ENCODE measurements around the gene MSI2. TPM values are rescaled to one million over a fixed set of nuclear protein-coding genes. Genes with fewer than 3 reads are reported as not detected.

The MSI2 gene
- total RNA-seq, 2 experiments from 2014 or later, result 107 to 111 TPM

DNA sequence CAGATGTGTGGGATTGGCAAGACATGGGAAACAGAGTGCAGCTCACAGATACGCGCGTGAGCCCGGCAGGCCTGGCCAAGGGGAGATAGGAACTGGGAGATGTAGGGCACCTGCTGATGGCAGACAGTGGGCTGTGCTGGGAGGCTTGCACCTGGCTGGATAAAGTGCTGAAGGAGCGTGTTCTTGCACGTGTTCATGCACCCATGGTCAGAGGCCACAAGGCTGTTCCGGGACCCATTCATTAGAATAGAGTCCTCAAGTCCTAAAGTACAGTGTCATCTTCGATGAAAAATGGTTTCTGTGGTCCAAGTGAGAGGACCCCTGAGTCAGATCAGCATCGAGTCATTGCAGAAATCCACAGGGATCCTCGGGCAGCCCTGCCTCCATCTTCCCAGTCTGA is 252.3 kb downstream of the MSI2 start:
- CTCF ChIA-PET, result no interaction called here
- Mint-ChIP-seq H3K4me3 (no peak overlapping the region), H3K36me3 (ENCODE audit: low read depth) (no peaks in the 10 kb centered on the region), H3K9me3 (no peaks in the 10 kb centered on the region), H3K27me3 (no peaks in the 10 kb centered on the region), H3K4me1 (peaks cover 3% of the 10 kb centered on the region), H3K27ac (no peak overlapping the region)
- POLR2A ChIA-PET, result no interaction called here
- no peak for DNase-seq

GRCh38 chr17:57511475-57512123 is 255.3 kb downstream of the MSI2 start:
- CTCF ChIA-PET, result interaction anchor here (1.4 kb wide), 1 partner anchor 160 kb away, joined by 5 read pairs; no protein-coding TSS in a partner anchor

DNA sequence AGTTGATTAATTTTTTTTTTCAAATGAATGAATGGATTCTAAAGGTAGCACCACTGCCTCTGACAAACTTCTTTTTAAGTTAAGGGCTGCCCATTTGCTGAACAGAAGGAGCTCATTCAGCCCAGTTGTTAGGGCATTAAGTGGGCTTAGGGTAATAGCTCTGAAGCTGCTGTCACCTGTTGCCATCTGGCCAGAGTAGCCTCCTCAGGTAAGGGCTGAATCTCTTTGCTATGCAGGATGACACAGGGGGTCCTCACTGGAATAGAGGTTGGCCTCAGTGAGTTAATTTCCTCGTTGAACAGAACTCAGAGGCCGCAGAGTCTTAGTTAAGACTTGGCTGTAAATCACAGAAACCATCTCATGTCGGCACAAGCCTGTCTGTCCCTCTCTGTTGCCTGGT is 255.9 kb downstream of the MSI2 start:
- Mint-ChIP-seq H3K27me3 (no peaks in the 10 kb centered on the region), H3K27ac (no peak overlapping the region), H3K4me1 (peaks cover 10% of the 10 kb centered on the region), H3K36me3 (ENCODE audit: low read depth) (no peaks in the 10 kb centered on the region), H3K4me3 (no peak overlapping the region), H3K9me3 (no peaks in the 10 kb centered on the region)
- CTCF ChIA-PET, result interaction anchor here (1.4 kb wide), 1 partner anchor 160 kb away, joined by 5 read pairs; no protein-coding TSS in a partner anchor
- no peak for DNase-seq
- POLR2A ChIA-PET, result no interaction called here

More at GRCh38 chr17:57511475-57512123, 255.3 kb downstream of the MSI2 start:
- H3K9me3 Mint-ChIP-seq, result no peaks in the 10 kb centered on the region
- no peaks in the 10 kb centered on the region for H3K36me3 Mint-ChIP-seq (ENCODE audit: low read depth)
- no peaks in the 10 kb centered on the region for H3K27me3 Mint-ChIP-seq
- no peak overlapping the region for H3K4me3 Mint-ChIP-seq
- POLR2A ChIA-PET, result no interaction called here
- H3K4me1 Mint-ChIP-seq, result peaks cover 10% of the 10 kb centered on the region
- H3K27ac Mint-ChIP-seq, result no peak overlapping the region
- DNase-seq, result no peak

DNA sequence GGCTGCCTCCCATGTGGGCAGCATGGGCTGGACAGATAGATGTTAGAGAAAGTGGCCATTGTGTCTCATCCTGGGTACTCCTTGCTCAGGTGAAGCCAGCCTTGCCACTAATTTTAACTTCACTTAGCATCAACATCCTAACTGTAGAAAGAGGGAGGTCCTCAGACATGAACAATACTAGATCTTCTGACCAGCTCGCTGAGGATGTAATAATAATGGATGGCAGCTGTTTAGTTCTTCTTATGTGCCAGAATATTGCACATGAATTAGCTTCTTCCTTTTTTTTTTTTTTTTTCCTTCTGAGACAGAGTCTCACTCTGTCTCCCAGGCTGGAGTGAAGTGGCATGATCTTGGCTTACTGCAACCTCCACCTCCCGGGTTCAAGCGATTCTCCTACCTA is 256.4 kb downstream of the MSI2 start:
- DNase-seq, result no peak
- CTCF ChIA-PET, result interaction anchor here (1.8 kb wide), 1 partner anchor 159 kb away, joined by 5 read pairs; no protein-coding TSS in a partner anchor
- H3K27ac Mint-ChIP-seq, result no peak overlapping the region

GRCh38 chr17:57513569-57513968 is 257.2 kb downstream of the MSI2 start:
- H3K4me3 Mint-ChIP-seq, result no peak overlapping the region
- H3K9me3 Mint-ChIP-seq, result no peaks in the 10 kb centered on the region
- no peaks in the 10 kb centered on the region for H3K36me3 Mint-ChIP-seq (ENCODE audit: low read depth)
- H3K27ac Mint-ChIP-seq, result no peak overlapping the region
- no peaks in the 10 kb centered on the region for H3K27me3 Mint-ChIP-seq
- peaks cover 8% of the 10 kb centered on the region for H3K4me1 Mint-ChIP-seq
- ChIA-PET CTCF (interaction anchor here (1.8 kb wide), 1 partner anchor 158 kb away, joined by 5 read pairs; no protein-coding TSS in a partner anchor), POLR2A (no interaction called here)
- no peak for DNase-seq

More for the DNA sequence above, 256.4 kb downstream of the MSI2 start:
- no peak overlapping the region for H3K4me3 Mint-ChIP-seq
- peaks cover 10% of the 10 kb centered on the region for H3K4me1 Mint-ChIP-seq
- no peaks in the 10 kb centered on the region for H3K9me3 Mint-ChIP-seq
- H3K27me3 Mint-ChIP-seq, result no peaks in the 10 kb centered on the region
- POLR2A ChIA-PET, result no interaction called here
- no peaks in the 10 kb centered on the region for H3K36me3 Mint-ChIP-seq (ENCODE audit: low read depth)

GRCh38 chr17:57514614-57515013 is 258.3 kb downstream of the MSI2 start:
- POLR2A ChIA-PET, result no interaction called here
- no peaks in the 10 kb centered on the region for H3K36me3 Mint-ChIP-seq (ENCODE audit: low read depth)
- DNase-seq, result no peak
- H3K27ac Mint-ChIP-seq, result no peak overlapping the region
- CTCF ChIA-PET, result interaction anchor here (1.8 kb wide), 1 partner anchor 157 kb away, joined by 5 read pairs; no protein-coding TSS in a partner anchor
- no peaks in the 10 kb centered on the region for H3K27me3 Mint-ChIP-seq
- H3K4me3 Mint-ChIP-seq, result no peak overlapping the region
- H3K9me3 Mint-ChIP-seq, result no peaks in the 10 kb centered on the region
- peaks cover 7% of the 10 kb centered on the region for H3K4me1 Mint-ChIP-seq

DNA sequence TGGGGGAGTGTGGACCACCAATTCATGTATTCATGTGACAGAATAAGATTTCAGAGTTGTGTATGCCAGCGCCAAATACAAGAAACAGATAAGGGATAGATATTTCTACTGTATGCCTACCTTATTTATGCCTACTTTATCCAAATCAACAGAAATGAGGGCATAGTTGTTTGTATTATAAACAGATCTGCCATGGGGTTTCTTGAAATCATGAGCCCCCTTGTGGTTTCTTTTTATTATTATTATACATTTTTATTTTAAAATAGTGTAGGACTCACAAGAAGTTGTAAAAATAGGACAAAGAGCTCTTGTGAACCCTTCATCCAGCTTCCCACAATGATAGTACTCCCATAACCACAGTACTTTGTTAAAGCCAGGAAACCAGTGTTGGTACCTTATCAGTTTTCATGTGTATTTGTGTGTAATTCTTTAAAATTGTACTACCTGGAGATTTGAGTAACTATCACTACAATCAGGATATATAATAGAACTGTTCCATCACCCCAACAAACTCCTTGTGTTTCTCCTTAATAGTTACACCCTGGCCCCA is 259.4 kb downstream of the MSI2 start:
- Mint-ChIP-seq H3K4me3 (no peak overlapping the region), H3K27me3 (no peaks in the 10 kb centered on the region), H3K4me1 (peaks cover 7% of the 10 kb centered on the region), H3K36me3 (ENCODE audit: low read depth) (no peaks in the 10 kb centered on the region), H3K9me3 (no peaks in the 10 kb centered on the region), H3K27ac (no peak overlapping the region)
- no peak for DNase-seq
- POLR2A ChIA-PET, result no interaction called here
- CTCF ChIA-PET, result interaction anchor here (0.6 to 1.7 kb wide), 2 partner anchors 21 to 156 kb away, joined by 3 to 6 read pairs; no protein-coding TSS in a partner anchor

GRCh38 chr17:57516290-57517230 is 260.2 kb downstream of the MSI2 start:
- no peaks in the 10 kb centered on the region for H3K27me3 Mint-ChIP-seq
- H3K4me3 Mint-ChIP-seq, result no peak overlapping the region
- peaks cover 7% of the 10 kb centered on the region for H3K4me1 Mint-ChIP-seq
- POLR2A ChIA-PET, result no interaction called here
- no peaks in the 10 kb centered on the region for H3K9me3 Mint-ChIP-seq
- no peak for DNase-seq
- H3K36me3 Mint-ChIP-seq (ENCODE audit: low read depth), result no peaks in the 10 kb centered on the region
- CTCF ChIA-PET, result interaction anchor here (1.7 kb wide), 1 partner anchor 155 kb away, joined by 6 read pairs; no protein-coding TSS in a partner anchor
- no peak overlapping the region for H3K27ac Mint-ChIP-seq

- Mint-ChIP-seq H3K9me3 (no peaks in the 10 kb centered on the region), H3K27me3 (no peaks in the 10 kb centered on the region), H3K36me3 (ENCODE audit: low read depth) (no peaks in the 10 kb centered on the region), H3K27ac (no peak overlapping the region), H3K4me1 (peaks cover 7% of the 10 kb centered on the region), H3K4me3 (no peak overlapping the region)
- ChIA-PET CTCF (no interaction called here), POLR2A (no interaction called here)
- no peak for DNase-seq
Observed at GRCh38 chr17:57517273-57517631, 260.9 kb downstream of the MSI2 start.

DNA sequence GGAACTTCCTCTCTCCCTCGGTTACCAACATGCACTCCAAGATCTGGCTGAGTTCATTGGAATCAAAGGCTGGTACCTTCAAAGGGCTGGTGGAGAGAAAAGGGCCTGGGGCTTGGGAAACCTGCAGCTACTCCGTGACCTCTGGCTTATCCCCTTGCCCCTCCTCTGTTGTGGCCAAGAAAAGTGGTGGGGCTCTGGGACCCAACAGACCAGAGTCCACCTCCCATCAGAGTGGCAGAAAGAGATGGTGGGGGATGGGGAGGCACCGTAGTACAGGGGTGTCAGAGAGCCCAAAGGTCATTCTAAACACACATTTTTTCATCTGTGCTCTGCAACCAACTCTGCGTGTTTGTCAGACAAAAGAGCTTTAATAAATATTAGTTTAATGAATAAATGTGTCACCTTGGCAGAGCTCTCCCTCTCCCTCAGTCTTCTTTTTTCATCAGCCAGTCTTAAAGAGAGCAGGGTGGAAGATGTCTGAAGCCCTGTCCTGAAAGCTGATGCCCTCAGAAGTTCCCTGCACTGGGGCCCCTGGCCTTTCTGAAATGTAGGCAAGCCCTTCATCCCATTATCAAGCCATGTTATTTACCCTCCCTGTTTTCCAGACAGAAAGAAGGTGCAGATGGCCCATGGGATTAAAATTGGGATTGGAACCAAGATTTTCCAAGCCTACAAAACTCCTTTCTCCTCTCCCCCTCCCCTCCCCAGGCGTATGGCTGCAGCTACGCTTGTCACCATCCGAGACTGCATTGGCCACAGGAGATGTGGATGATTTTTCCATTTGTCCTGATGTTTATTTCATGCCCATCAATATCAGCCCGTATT is 261.5 kb downstream of the MSI2 start:
- H3K4me1 Mint-ChIP-seq, result peaks cover 7% of the 10 kb centered on the region
- no peak overlapping the region for H3K4me3 Mint-ChIP-seq
- ChIA-PET POLR2A (no interaction called here), CTCF (no interaction called here)
- no peaks in the 10 kb centered on the region for H3K27me3 Mint-ChIP-seq
- H3K36me3 Mint-ChIP-seq (ENCODE audit: low read depth), result no peaks in the 10 kb centered on the region
- no peaks in the 10 kb centered on the region for H3K9me3 Mint-ChIP-seq
- no peak overlapping the region for H3K27ac Mint-ChIP-seq
- no peak for DNase-seq

- peaks cover 3% of the 10 kb centered on the region for H3K36me3 Mint-ChIP-seq (ENCODE audit: low read depth)
Observed at GRCh38 chr17:57518587-57519581, 262.6 kb downstream of the MSI2 start.

More at GRCh38 chr17:57518587-57519581, 262.6 kb downstream of the MSI2 start:
- ChIA-PET POLR2A (interaction anchor here (1.2 kb wide), 1 partner anchor 9 kb away, joined by 4 read pairs; no protein-coding TSS in a partner anchor), CTCF (interaction anchor here (1.2 kb wide), 1 partner anchor 276 kb away, joined by 4 read pairs; no protein-coding TSS in a partner anchor)
- no peak overlapping the region for H3K27ac Mint-ChIP-seq
- peaks cover 10% of the 10 kb centered on the region for H3K4me1 Mint-ChIP-seq
- H3K4me3 Mint-ChIP-seq, result no peak overlapping the region
- no peaks in the 10 kb centered on the region for H3K9me3 Mint-ChIP-seq
- DNase-seq, result no peak
- no peaks in the 10 kb centered on the region for H3K27me3 Mint-ChIP-seq

Measured in activated CD4-positive, alpha-beta memory T cell treated with anti-CD3 and anti-CD28 coated beads, Interleukin-2, amount 10 ng/mL, durations not matched to agents 7 days and 5 days (primary cell).